Esophagus (tissue), 2 donors: ENCODE data around the gene TSHZ1. TPM values are rescaled to one million over a fixed set of nuclear protein-coding genes. Genes with fewer than 3 reads are reported as not detected.

ENCODE experiments used
- H3K27ac ChIP-seq, 2 donors: one replicate each; pipeline ENCODE4 v1.5.1; 2013; ENCODE audit warnings: low read depth in 2 of 2, mild to moderate bottlenecking in 2 of 2, inconsistent platforms in 1 of 2, low read length in 1 of 2, moderate library complexity in 1 of 2
- H3K27me3 ChIP-seq, 2 donors: one replicate each; pipeline ENCODE4 v1.6.1; 2013; ENCODE audit warnings: low read length in 2 of 2, control low read depth in 1 of 2, mild to moderate bottlenecking in 1 of 2; ENCODE audit not compliant: insufficient read depth in 2 of 2, control insufficient read depth in 1 of 2
- H3K36me3 ChIP-seq, 2 donors: one replicate each; pipeline ENCODE4 v1.6.1; 2013; ENCODE audit warnings: low read length in 1 of 2; ENCODE audit not compliant: control insufficient read depth in 2 of 2, insufficient read depth in 2 of 2
- H3K4me1 ChIP-seq, 2 donors: one replicate each; pipeline ENCODE4 v1.6.1; 2013; ENCODE audit warnings: low read length in 1 of 2; ENCODE audit not compliant: control insufficient read depth in 2 of 2, insufficient read depth in 2 of 2
- H3K4me3 ChIP-seq, 2 donors: one replicate each; pipeline ENCODE4 v1.5.1; 2013; ENCODE audit warnings: low read length in 2 of 2, mild to moderate bottlenecking in 2 of 2, low read depth in 1 of 2, moderate library complexity in 1 of 2
- H3K9me3 ChIP-seq, 2 donors: one replicate each; pipeline ENCODE4 v1.6.1; 2013; ENCODE audit warnings: mild to moderate bottlenecking in 2 of 2, low read depth in 1 of 2, low read length in 1 of 2, moderate library complexity in 1 of 2; ENCODE audit not compliant: control insufficient read depth in 2 of 2, insufficient read depth in 1 of 2
- WGBS, 2 donors: extraction: QIAGEN DNeasy Blood & Tissue Kit; methylation state at CpG; one replicate each; pipeline ENCODE4 v1.1.7; 2013; 5-methylcytosine and 5-hydroxymethylcytosine counted together
- polyA plus RNA-seq, 2 donors: library from polyadenylated mRNA; stranded (reverse); fragments of 200-250 nt; gene quantifications; one replicate each; pipeline ENCODE4 v1.2.3, GENCODE V29; 2013
- donor health status: healthy with polysubstance abuse.
- donor health status: Bipolar disorder and iron deficiency.

The TSHZ1 gene
- polyA plus RNA-seq, 2 donors: 4.7 to 6.7 TPM

DNA sequence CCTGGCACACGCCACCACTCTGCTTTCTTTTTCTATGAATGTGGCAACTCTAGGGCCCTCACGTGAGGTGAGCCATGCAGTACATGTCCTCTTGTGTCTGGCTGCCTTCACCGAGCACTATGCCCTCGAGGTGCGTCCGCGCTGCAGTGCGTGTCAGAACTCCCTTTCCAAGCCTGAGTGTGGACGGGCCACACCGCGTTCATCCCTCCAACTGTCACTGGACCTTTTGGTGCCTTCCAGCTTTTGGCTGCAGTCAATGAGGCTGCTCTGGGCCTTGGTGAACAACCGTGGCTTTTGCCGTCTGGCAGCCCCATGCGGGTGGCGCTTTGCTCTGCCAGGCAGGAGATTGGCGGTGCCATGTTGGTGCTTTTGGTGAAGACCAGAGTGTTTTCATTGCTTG lies 74.0 kb downstream of the TSHZ1 start:
- 97 to 99% methylated on average over 16 of the region's 16 CpGs for WGBS, 2 donors
- Histone ChIP-seq H3K9me3 (peaks cover 0 to 7% of the 10 kb centered on the region in 2 donors), H3K4me1 (peaks cover 0 to 3% of the 10 kb centered on the region in 2 donors), H3K4me3 (no peak overlapping the region), H3K27ac (no peak overlapping the region), H3K36me3 (peaks cover 4 to 27% of the 10 kb centered on the region in 2 donors), H3K27me3 (no peaks in the 10 kb centered on the region)

DNA sequence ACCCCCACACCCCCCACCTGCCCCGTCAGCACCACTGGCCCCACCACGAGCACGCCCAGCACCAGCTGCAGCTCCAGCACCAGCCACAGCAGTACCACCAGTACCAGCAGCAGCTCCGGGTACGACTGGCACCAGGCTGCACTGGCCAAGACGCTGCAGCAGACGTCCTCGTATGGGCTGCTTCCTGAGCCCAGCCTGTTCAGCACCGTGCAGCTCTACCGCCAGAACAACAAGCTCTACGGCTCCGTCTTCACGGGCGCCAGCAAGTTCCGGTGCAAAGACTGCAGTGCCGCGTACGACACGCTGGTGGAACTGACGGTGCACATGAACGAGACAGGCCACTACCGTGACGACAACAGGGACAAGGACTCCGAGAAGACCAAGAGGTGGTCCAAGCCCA lies 75.3 kb downstream of the TSHZ1 start:
- Histone ChIP-seq H3K27ac (no peak overlapping the region), H3K9me3 (peaks cover 0 to 7% of the 10 kb centered on the region in 2 donors), H3K27me3 (no peaks in the 10 kb centered on the region), H3K4me3 (no peak overlapping the region), H3K4me1 (peaks cover 0 to 3% of the 10 kb centered on the region in 2 donors), H3K36me3 (peaks cover 4 to 27% of the 10 kb centered on the region in 2 donors)
- 98% methylated on average over 22 to 24 of the region's 24 CpGs for WGBS, 2 donors

DNA sequence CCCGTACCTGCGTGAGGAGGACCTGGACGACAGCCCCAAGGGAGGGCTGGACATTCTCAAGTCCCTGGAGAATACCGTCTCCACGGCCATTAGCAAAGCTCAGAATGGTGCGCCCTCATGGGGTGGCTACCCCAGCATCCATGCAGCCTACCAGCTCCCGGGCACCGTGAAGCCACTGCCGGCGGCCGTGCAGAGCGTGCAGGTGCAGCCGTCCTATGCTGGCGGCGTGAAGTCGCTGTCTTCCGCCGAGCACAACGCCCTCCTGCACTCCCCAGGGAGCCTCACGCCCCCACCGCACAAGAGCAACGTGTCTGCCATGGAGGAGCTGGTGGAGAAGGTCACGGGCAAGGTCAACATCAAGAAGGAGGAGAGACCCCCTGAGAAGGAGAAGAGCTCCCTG lies 76.4 kb downstream of the TSHZ1 start:
- peaks cover 4 to 27% of the 10 kb centered on the region in 2 donors for H3K36me3 ChIP-seq
- peaks cover 0 to 7% of the 10 kb centered on the region in 2 donors for H3K9me3 ChIP-seq
- H3K27me3 ChIP-seq: no peaks in the 10 kb centered on the region
- H3K4me1 ChIP-seq: peaks cover 0 to 3% of the 10 kb centered on the region in 2 donors
- 97 to 98% methylated on average over 23 of the region's 23 CpGs for WGBS, 2 donors
- H3K27ac ChIP-seq: no peak overlapping the region
- H3K4me3 ChIP-seq: no peak overlapping the region

DNA sequence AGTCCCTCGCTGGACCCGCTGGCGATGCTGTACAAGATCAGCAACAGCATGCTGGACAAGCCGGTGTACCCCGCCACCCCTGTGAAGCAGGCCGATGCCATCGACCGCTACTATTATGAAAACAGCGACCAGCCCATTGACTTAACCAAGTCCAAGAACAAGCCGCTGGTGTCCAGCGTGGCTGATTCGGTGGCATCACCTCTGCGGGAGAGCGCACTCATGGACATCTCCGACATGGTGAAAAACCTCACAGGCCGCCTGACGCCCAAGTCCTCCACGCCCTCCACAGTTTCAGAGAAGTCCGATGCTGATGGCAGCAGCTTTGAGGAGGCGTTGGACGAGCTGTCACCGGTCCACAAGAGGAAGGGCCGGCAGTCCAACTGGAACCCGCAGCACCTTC lies 77.1 kb downstream of the TSHZ1 start:
- H3K36me3 ChIP-seq: peaks cover 4 to 27% of the 10 kb centered on the region in 2 donors

DNA sequence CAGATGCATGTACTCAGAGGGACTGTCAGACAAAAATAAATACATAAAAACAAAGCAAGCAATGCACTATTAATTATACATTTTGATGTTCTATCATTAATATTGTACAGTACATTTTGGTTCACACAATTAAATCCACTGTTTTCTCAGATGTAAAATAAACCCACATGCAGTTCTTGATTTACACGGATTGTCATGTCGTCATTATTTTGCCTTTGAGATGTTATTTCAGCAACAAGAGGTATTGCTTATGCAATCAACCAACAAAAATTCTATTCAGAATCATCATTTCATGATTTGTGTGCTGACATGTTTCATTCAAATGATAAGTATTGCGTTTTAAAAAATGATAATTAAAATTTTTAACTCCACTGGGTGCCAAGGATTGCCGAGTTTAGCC lies 79.2 kb downstream of the TSHZ1 start:
- WGBS, 2 donors: 82 to 83% methylated on average over 4 of the region's 4 CpGs
- H3K36me3 ChIP-seq: peaks cover 4 to 24% of the 10 kb centered on the region in 2 donors
- no peak overlapping the region for H3K4me3 ChIP-seq

More for the DNA sequence above, 77.1 kb downstream of the TSHZ1 start:
- Histone ChIP-seq H3K27ac (no peak overlapping the region), H3K27me3 (no peaks in the 10 kb centered on the region), H3K9me3 (peaks cover 0 to 7% of the 10 kb centered on the region in 2 donors), H3K4me3 (no peak overlapping the region), H3K4me1 (peaks cover 0 to 3% of the 10 kb centered on the region in 2 donors)
- 98 to 99% methylated on average over 24 of the region's 24 CpGs for WGBS, 2 donors

DNA sequence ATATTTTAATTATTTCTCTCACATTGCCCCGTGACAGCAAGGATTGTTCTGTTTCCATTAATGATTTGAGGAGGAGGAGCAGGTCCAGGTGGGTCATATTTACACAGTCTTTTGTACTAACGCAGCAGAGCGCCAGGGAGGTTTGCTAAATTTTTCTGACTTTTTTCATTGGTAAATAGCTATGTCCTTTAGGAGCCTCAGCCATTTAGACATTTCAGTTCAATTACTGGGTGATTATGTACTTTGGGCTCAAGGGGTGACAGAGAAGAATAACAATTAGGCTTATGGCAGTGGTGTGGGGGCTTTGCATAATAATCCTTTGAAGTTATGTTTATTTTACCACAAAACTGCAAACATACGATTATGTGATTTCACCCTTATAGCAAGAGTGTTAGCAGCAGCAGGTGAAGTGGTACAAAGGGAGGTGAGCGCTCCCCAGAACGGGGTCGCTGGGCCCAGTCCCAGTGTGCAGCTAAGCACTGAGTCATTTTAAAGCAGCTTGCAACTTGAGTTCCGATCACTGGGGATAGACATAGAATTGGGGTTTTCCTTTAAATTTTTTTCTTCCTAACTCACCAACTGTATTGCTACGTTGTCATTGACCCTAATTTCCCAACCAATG lies 80.3 kb downstream of the TSHZ1 start:
- 89 to 93% methylated on average over 9 of the region's 9 CpGs for WGBS, 2 donors
- Histone ChIP-seq H3K27me3 (no peaks in the 10 kb centered on the region), H3K27ac (no peak overlapping the region), H3K36me3 (peaks cover 4 to 22% of the 10 kb centered on the region in 2 donors), H3K4me3 (no peak overlapping the region), H3K4me1 (no peaks in the 10 kb centered on the region), H3K9me3 (peaks cover 0 to 6% of the 10 kb centered on the region in 2 donors)

More for the DNA sequence above, 79.2 kb downstream of the TSHZ1 start:
- Histone ChIP-seq H3K4me1 (no peaks in the 10 kb centered on the region), H3K9me3 (peaks cover 0 to 7% of the 10 kb centered on the region in 2 donors), H3K27ac (no peak overlapping the region), H3K27me3 (no peaks in the 10 kb centered on the region)

DNA sequence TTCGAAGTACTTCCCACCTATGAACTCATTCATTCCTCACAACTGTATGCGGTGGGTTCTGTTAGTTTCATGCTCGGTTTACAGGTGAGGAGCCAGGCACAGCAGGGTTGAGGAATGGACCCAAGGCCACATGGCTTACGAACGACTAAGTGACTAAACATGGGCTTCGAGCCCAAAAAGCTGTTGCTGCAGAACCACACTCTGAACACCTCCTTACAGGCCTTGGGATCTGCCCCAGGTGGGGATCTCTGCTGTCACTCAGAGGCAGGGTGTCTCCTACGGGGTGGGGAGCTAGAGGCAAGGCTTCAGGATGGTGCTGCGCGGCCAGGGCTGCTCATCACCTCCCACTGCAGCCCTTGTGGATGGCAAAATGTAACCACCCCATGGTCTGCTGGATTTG lies 80.9 kb downstream of the TSHZ1 start:
- Histone ChIP-seq H3K4me3 (no peak overlapping the region), H3K27ac (no peak overlapping the region), H3K4me1 (no peaks in the 10 kb centered on the region), H3K36me3 (peaks cover 4 to 16% of the 10 kb centered on the region in 2 donors), H3K27me3 (no peaks in the 10 kb centered on the region), H3K9me3 (peaks cover 0 to 4% of the 10 kb centered on the region in 2 donors)
- WGBS, 2 donors: 88 to 92% methylated on average over 9 of the region's 9 CpGs

DNA sequence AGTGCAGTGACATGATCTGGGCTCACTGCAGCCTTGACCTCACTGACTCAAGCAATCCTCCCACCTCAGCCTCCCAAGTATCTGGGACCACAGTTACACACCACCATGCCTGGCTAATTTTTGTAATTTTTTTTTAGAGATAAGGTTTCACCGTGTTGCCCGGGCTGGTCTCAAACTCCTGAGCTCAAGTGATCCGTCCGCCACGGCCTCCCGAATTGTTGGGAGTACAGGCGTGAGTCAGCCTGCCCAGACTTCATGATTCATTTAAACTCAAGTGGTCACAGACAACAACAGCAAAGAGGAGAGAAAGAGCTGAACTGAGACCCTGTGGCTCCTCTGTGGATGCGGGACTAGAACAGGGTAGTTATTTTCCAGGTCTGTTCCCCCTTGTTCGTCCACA lies 83.0 kb downstream of the TSHZ1 start:
- H3K4me1 ChIP-seq: no peaks in the 10 kb centered on the region
- H3K27me3 ChIP-seq: no peaks in the 10 kb centered on the region
- H3K36me3 ChIP-seq: no peaks in the 10 kb centered on the region
- H3K27ac ChIP-seq: no peak overlapping the region
- 90 to 96% methylated on average over 9 of the region's 9 CpGs for WGBS, 2 donors
- H3K4me3 ChIP-seq: no peak overlapping the region
- no peaks in the 10 kb centered on the region for H3K9me3 ChIP-seq

DNA sequence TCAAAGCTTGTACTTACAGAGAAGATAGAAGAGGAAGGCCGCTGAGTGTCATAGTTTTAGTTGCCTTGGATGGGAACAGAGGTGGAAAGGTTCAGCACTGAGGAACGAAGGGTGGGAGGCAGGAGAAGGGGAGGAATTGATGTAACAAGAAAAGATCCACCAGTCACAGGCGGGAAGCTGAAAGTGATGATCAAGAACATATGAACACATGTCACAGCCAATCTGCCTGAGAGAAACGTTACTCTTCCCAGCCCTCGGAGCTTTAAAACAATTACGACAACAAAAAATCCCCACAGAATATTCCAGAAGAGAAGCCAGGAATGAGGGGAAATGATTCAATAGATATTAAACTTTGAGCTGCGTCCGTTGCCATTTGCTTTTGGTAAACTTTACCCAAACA lies 87.1 kb downstream of the TSHZ1 start:
- H3K27ac ChIP-seq: no peak overlapping the region
- H3K36me3 ChIP-seq: no peaks in the 10 kb centered on the region
- WGBS, 2 donors: 72 to 81% methylated on average over 8 of the region's 8 CpGs
- no peaks in the 10 kb centered on the region for H3K27me3 ChIP-seq
- H3K4me3 ChIP-seq: no peak overlapping the region
- no peaks in the 10 kb centered on the region for H3K4me1 ChIP-seq
- H3K9me3 ChIP-seq: no peaks in the 10 kb centered on the region
